Muscle layer of duodenum (tissue), 2 donors: Measurements from ENCODE around the gene SAMD9.
"Not testable (repeated sequence)": the region's sequence is repeated elsewhere in the genome, so short reads cannot be mapped to it uniquely, and the experiment has no call there.

Experiments used
- H3K27ac ChIP-seq: one replicate; pipeline ENCODE4 v1.7.0; 2013; ENCODE audit warnings: mild to moderate bottlenecking, low read length
- H3K27me3 ChIP-seq: one replicate; pipeline ENCODE4 v1.7.0; 2013; ENCODE audit warnings: low read depth, mild to moderate bottlenecking, control low read depth, low read length
- H3K36me3 ChIP-seq, 2 donors: one replicate each; pipeline ENCODE4 v1.7.0; 2013; ENCODE audit warnings: low read length in 2 of 2, control low read depth in 1 of 2, mild to moderate bottlenecking in 1 of 2; ENCODE audit not compliant: insufficient read depth in 2 of 2, control insufficient read depth in 1 of 2
- H3K4me1 ChIP-seq, 2 donors: one replicate each; pipeline ENCODE4 v1.7.0; 2013; ENCODE audit warnings: low read length in 2 of 2, mild to moderate bottlenecking in 2 of 2, control low read depth in 1 of 2, moderate library complexity in 1 of 2; ENCODE audit not compliant: insufficient read depth in 2 of 2, control insufficient read depth in 1 of 2
- H3K4me3 ChIP-seq, 2 donors: one replicate each; pipeline ENCODE4 v1.7.0; 2013; ENCODE audit warnings: low read length in 2 of 2, low read depth in 1 of 2, mild to moderate bottlenecking in 1 of 2
- H3K9me3 ChIP-seq, 2 donors: one replicate each; pipeline ENCODE4 v1.7.0; 2013; ENCODE audit warnings: low read length in 2 of 2, control low read depth in 1 of 2, mild to moderate bottlenecking in 1 of 2; ENCODE audit not compliant: control insufficient read depth in 1 of 2
- donor health status: healthy.

Gene SAMD9

DNA sequence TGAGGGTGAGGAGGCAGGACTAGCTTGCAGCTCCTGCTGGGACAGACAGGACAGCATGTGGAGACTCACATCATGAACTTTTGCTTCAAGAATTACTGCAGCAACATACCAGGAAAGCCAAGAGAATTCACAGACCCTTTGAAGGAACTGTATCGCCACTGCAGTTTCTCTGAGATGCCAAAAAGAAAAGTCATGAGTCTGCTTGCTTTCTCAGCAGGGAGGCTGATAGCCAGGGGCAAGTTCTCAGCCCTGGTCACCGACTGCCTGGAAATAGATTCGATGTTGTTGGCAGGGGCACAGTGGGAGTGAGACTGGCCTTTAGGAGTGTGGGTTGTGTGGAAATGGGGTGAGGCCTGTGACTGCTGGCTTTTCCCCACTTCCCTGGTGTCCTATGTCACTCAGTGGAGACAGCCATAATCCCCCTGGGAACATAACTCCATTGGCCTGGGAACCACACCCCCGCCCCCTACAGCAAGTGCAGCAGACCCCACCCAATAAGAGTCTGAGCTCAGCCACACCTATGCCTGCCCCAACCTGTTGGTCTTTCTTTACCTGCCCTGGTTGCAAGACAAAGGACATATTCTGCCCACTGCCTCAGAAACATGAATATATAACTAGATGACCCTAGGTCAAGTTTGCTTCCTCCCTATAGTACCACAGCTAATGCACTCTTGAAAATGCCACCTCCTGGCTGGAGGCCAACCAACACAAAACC, 1.6 kb upstream of the SAMD9 start:
- Histone ChIP-seq H3K27ac (no peak overlapping the region), H3K9me3 (peaks cover 0 to 9% of the 10 kb centered on the region in 2 donors), H3K36me3 (no peaks in the 10 kb centered on the region), H3K27me3 (no peaks in the 10 kb centered on the region), H3K4me1 (peaks cover 5 to 8% of the 10 kb centered on the region in 2 donors), H3K4me3 (no peak overlapping the region)

DNA sequence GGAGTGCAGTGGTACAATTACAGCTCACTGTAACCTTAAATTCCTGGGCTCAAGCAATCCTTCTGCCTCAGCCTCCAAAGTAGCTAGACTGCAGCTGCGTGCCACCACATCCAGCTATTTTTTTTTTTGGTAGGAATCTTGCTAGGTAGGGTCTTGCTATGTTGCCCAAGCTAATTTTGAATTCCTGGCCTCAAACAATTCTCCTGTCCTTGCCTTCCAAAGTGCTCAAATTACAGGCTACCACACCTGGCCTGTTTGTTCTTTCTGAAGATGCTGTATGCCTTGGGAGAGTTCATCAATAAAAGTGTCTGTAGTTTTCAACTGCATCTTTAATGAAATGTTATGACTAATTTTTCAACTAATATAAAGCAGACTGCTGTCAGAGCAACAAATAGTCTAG, 452 bp downstream of the SAMD9 start:
- H3K9me3 ChIP-seq = peaks cover 0 to 7% of the 10 kb centered on the region in 2 donors
- H3K4me1 ChIP-seq = peaks cover 5 to 8% of the 10 kb centered on the region in 2 donors
- H3K4me3 ChIP-seq = peak overlapping the region; percentile 75 to 86
- no peaks in the 10 kb centered on the region for H3K27me3 ChIP-seq
- no peaks in the 10 kb centered on the region for H3K36me3 ChIP-seq
- H3K27ac ChIP-seq = peak overlapping the region; percentile 62

- Histone ChIP-seq H3K4me3 (peak overlapping the region in 1 of 2 donors; percentile 86), H3K27ac (no peak overlapping the region), H3K9me3 (peaks cover 0 to 5% of the 10 kb centered on the region in 2 donors), H3K36me3 (no peaks in the 10 kb centered on the region), H3K27me3 (no peaks in the 10 kb centered on the region), H3K4me1 (peaks cover 5 to 8% of the 10 kb centered on the region in 2 donors)
Observed at GRCh38 chr7:93115796-93116195, 2.0 kb downstream of the SAMD9 start.

DNA sequence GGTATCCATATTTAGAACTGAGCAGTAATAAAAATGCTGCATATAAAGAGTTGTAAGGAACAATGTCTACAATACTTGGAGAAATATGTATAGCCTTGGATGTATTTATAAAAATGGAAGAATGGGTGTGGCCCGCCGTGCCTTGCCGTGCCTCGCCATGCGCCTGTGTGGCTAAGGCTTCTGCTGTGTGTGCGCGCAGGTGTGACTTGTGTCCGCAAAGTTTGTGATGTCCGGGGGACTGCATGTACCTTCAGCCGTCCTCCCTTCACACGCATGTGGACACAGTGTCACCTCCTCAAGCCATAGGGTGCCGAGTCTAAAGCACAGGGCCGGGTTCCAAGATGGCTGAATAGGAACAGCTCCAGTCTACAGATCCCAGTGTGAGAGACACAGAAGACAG, 9.8 kb downstream of the SAMD9 start:
- H3K9me3 ChIP-seq = peaks cover 37 to 53% of the 10 kb centered on the region in 2 donors
- H3K4me1 ChIP-seq = no peaks in the 10 kb centered on the region
- peaks cover 19 to 49% of the 10 kb centered on the region in 2 donors for H3K36me3 ChIP-seq
- no peaks in the 10 kb centered on the region for H3K27me3 ChIP-seq
- peak overlapping the region in 1 of 2 donors; percentile 5 for H3K4me3 ChIP-seq
- no peak overlapping the region for H3K27ac ChIP-seq

DNA sequence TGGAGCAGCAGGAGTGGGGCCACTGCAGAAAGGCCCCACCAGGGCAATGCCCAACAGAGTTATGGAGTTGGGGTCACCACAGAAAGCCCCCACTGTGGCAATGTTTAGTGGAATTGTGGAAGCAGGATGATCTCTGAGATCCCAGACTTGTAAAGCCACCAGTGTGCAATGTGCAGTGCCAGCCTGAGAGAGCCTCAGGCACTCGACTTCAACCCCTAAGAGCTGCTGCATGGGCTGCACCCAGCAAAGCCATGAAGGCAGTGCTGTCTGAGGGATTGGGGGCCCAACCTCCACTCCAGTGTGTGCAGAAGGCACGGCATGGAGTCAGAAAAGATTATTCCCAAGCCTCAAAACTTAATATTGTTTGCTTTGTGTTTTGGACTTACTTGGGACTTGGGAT, 20.4 kb downstream of the SAMD9 start:
- H3K36me3 ChIP-seq = no peaks in the 10 kb centered on the region
- peaks cover 10 to 45% of the 10 kb centered on the region in 2 donors for H3K9me3 ChIP-seq
- H3K4me1 ChIP-seq = no peaks in the 10 kb centered on the region
- H3K27ac ChIP-seq = no peak overlapping the region
- no peak overlapping the region for H3K4me3 ChIP-seq
- no peaks in the 10 kb centered on the region for H3K27me3 ChIP-seq

GRCh38 chr7:93092757-93093370, 24.9 kb downstream of the SAMD9 start:
- Histone ChIP-seq H3K4me3 (peak overlapping the region in 1 of 2 donors; percentile 14), H3K4me1 (no peaks in the 10 kb centered on the region), H3K36me3 (no peaks in the 10 kb centered on the region), H3K27ac (no peak overlapping the region), H3K9me3 (peaks cover 0 to 9% of the 10 kb centered on the region in 2 donors), H3K27me3 (no peaks in the 10 kb centered on the region)

- not testable (repeated sequence) for H3K27me3 ChIP-seq, H3K4me1 ChIP-seq, H3K4me3 ChIP-seq, H3K9me3 ChIP-seq, H3K27ac ChIP-seq, H3K36me3 ChIP-seq
Observed at GRCh38 chr7:93073357-93073756, 44.4 kb downstream of the SAMD9 start.

GRCh38 chr7:93062599-93062998, 55.2 kb downstream of the SAMD9 start:
- H3K4me1 ChIP-seq = no peaks in the 10 kb centered on the region
- peaks cover 0 to 5% of the 10 kb centered on the region in 2 donors for H3K9me3 ChIP-seq
- no peak overlapping the region for H3K27ac ChIP-seq
- H3K4me3 ChIP-seq = no peak overlapping the region
- no peaks in the 10 kb centered on the region for H3K36me3 ChIP-seq
- H3K27me3 ChIP-seq = no peaks in the 10 kb centered on the region

DNA sequence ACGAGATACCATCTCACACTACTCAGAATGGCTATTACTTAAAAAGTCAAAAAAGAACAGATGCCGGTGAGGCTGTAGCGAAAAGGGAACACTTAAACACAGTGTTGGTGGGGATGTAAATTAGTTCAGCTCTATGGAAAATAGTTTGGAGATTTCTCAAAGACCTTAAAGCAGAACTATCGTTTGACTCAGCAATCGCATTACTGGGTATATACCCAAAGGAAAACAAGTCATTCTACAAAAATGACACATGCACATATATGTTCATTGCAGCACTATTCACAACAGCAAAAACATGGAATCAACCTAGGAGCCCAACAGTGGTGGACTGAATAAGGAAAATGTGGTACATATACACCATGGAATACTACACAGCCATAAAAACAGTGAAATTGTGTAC, 56.9 kb downstream of the SAMD9 start:
- Histone ChIP-seq H3K36me3 (no peaks in the 10 kb centered on the region), H3K27ac (no peak overlapping the region), H3K9me3 (no peaks in the 10 kb centered on the region), H3K4me1 (no peaks in the 10 kb centered on the region), H3K4me3 (no peak overlapping the region), H3K27me3 (no peaks in the 10 kb centered on the region)

- Histone ChIP-seq H3K27ac (no peak overlapping the region), H3K4me3 (no peak overlapping the region), H3K36me3 (no peaks in the 10 kb centered on the region), H3K27me3 (no peaks in the 10 kb centered on the region), H3K9me3 (no peaks in the 10 kb centered on the region), H3K4me1 (no peaks in the 10 kb centered on the region)
Observed at GRCh38 chr7:93060025-93060424, 57.8 kb downstream of the SAMD9 start.

- not testable (repeated sequence) for H3K9me3 ChIP-seq, H3K4me1 ChIP-seq, H3K27me3 ChIP-seq, H3K36me3 ChIP-seq, H3K27ac ChIP-seq, H3K4me3 ChIP-seq
Observed at GRCh38 chr7:93056621-93057020, 61.2 kb downstream of the SAMD9 start.
